ENCODE results near the gene IGF2.

IGF2 gene

DNA sequence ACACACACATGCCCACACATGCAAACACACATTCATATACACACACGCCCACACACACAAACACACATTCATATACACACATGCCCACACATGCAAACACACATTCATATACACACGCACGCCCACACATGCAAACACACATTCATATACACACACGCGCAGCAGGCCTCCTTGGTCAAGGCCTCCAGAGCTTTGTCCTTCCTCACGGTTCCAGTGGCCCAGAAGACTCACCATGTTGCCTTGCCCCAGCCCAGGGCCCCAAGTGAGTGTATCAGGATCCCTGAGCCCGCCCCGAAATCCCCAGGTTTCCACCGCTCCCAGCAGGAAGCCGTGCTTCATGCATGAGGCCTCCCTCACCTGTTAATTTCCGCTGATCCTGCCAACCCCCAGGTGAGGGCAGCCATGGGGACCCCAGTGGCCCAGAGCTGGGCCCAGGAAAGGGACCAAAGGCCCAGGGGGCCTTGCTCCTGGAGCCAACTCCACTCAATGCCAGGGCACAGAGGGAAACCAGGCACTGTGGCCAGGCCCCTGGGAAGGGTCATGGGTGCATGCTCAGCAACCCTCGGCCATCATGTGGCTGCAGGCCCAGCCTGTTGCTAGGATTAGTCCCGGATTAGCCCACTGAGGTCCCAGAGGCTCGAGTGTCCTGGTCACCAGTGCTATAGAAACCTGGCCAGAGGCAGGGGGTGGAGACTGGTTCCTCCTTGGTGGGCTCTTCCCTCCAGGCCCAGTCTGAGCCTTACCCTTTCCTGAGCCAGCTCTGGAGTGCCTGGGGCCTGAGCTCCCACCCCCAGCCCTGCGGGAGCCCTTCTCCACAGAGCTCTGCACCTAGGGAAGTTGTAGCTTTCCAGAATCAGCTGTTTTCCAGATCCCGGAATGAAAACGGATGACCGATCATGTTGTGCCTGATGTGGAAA is 34.4 kb downstream of the IGF2 start:
- no peak for DNase-seq (ENCODE audit: low read depth in 2 of 2)

DNA sequence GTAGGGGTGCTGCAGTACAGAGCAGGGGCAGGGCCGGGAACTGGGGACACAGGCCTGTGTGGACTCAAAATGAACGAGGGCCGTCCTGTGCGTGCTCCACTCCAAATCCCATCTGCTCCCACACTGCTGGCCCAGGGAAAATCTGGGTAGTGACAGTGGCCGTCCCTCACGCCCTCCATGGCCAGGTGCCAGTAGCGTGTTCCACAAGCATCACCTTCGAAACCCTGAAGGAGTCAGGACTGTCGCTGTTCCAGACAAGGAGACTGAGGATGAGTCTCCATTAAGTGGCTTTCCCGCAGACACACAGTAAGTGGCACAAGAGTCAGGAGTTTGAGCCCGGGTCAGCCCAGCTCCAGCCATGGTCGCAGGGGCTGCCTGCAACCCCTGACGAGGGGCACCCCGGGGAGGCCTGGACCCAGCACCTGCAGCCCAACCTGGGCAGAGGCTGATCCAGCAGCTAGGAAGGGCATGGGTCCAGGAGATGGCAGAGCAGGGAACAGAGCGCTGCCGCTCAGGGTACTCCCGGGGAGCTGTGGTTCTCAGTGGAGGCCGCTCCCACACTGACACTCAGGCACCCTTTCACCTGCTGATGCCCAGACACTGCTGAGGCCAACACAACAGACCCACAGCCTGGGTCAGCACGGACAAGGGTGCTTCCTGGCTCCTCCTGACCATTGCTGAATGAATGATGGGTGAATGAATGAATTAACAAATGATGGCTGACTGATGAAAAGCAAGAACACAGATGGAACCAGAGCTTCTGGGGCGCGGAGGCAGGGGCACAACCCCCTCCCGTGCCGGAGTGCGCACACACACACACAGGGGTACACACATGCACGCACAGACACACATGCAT is 35.3 kb downstream of the IGF2 start:
- DNase-seq (ENCODE audit: low read depth in 2 of 2): no peak

DNA sequence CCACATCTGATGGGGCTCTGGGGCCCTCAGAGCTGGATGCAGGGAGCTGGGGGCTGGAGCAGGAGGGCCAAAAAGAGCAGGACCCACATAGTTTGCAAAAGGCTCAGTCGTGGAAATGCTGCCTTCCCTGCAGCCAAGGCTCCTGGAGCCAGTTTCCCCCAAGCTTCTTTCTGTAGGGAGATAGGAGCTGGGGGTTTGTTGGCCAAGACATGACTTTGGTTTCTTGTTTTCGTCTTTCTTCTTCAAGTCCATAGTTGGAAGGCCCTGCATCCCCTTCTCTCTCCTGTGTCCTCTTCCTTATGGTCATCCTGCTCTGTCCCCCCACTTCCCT is 36.3 kb downstream of the IGF2 start:
- no peak for DNase-seq (ENCODE audit: low read depth in 2 of 2)

DNA sequence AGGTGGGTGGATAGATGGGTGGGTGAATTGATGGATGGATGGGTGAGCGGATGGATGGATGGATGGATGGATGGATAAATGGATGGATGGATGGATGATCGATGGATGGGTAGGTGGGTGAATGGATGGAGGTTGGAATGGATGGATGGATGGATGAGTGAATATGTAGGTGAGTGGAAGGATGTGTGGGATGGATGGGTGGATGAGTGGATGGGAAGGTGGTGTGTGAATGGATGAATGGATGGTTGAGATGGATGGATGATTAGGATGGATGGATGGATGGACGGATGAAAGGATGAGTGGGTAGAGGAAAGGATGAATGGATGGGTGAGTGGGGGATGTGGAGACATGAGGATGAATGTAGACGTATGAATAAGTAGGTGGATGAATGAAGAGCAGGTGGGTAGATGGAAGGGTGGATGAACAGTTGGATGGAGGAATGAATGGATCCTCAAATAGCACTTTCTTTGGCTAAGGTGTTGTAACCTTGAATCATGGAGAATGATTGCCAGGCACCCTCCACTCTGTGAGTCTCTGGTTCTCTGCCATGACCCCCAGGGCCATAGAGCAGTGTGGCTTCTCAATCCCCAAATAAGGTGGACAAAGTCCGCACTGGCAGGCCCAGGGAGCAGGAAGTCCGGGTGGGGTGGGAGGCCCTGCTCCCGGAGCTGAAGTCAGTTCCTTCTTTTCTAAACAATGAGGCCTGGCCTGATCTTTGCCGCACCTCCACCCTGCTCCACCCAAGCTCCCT is 36.9 kb downstream of the IGF2 start:
- no peak for DNase-seq (ENCODE audit: low read depth in 2 of 2)

DNA sequence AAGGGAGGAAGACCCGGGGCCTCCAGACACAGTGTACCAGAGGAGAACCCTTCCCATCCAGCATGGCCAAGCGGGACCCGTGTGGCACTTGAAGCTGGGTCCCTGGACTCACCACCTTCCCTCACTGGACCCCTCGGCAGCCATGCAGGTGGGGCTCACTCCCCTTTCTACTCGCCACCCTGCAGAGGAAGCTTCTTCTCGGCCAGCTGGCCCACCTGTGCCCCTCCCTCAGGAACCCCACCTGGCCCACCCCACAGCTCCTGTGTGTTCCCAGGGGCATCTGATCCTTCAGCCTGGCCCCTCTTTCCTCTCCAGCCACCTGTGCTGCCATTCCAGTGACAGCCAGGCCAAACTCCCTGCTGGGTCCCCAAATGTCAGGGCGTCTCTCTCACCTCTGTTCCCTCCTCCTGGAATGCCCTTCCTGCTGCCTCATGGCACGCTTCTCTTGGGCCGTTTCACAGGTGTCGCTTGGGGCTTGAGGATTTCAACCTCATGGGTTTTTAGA is 38.0 kb downstream of the IGF2 start:
- DNase-seq (ENCODE audit: low read depth in 2 of 2): no peak

DNA sequence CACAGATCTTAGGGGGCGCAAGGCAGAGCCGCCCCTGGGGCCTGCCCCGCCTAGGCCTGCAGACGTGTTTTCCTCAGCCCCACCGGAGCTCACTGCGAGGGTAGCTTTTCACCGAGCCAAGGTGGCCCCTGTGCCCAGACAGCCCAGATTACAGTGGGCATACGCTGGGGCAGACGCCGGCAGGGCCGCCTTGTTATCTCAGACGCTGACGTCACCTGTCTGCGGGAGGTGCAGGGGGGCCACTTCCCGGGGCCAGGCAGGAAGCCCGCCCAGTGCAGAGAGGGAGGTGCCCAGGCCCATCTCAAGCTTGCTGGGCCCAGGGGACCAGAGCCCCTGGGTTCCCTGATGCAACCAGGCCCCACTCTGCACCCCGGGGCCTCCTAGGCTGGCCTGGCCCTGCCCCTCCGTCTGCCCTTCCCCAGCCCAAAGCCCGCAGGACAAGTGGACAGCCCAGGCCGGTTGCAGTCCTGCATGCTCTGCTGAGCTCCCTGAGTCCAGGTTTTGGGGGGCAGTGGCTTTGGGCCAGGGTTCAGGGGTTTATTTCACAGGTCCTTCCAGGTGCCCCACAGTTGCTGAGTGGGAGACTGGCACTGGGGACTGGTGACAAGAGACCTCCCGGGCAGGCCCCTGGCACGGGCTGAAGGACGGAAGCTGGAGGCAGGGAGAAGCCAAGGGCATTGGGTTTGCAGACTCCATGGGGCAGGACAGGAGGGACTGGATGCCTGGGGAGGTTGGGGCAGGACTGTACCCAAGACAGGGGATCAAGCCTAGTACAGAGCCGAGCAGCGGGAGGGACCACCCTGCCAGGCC is 38.6 kb downstream of the IGF2 start:
- no peak for DNase-seq (ENCODE audit: low read depth in 2 of 2)

DNA sequence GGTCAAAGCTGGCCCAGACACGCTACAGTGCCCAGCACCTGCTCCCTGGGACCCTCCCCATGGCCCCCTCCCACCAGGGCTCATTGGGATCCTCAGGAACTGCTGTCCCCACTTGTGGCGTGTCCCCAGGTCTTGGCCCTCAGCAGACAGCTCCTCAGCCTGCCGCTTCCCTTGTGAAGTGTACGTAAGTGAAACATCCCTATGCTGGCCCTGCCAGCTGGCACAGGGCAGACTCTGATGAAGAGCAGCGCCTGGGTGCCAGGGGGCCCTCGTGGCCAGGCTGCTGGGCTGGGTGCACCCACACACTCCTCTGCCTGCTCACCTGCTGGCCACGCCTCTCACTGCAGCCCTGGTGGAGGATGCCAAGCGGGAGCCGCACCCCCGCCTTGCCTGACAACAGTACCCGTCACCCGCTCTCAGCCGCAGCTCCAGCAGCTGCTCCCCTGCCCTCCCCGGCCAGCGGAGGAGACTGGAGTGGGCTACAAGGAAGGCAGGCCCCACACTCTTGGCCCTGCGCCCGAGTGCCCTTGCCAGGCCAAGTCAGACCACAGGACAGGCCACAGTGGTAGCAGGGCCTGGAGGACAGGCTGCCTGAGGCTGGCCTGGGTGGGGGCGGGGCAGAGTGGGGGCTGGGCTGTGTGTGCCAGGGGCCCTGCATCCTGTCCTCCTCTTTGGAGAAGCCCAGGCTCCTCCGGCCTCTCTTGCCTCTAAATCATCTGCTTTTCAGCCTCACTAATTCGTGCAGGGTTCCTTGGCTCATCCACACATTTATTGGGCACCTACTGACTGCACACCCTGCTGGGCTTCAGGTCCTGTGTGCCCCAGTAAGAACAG is 39.5 kb downstream of the IGF2 start:
- DNase-seq (ENCODE audit: low read depth in 2 of 2): no peak

DNA sequence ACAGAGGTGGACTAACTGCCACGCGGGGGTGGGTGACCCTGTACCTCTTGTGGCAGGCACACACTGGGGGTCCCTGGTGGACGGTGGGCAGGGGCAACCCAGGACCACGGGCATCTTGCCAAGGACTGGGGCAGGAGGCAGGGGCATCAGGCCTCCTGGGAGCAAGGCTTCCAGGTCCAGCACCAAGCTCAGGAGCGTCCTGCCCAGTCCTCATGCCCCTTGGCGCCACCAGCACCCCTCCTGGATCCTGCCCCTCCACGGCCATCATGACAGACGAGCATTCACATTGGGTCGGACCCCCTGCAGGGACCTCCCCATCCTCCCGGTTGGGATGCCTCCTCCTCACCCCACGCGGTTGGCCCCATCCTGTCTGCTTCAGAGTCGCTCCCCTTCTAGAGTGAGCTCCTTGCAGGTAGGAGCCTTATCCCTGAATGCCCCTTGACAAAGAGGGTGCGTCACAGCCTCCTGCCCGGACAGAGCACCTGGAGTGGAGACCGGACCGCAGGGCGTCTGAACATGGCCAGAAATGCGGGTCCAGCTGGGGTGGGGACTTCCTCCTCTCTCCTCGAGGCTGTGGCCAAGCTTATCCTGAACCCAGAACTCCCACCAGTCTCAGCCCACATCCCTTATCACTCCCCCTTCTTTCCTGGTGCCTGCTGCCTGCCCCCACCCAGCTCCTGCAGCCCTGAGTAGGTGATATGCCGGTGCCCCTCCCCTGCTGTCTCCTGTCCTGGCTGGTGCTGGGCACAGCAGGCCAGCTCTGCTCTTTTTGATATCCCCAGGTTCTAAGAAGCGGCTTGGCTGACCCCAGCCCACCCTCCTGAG is 40.3 kb downstream of the IGF2 start:
- DNase-seq (ENCODE audit: low read depth in 2 of 2): no peak

DNA sequence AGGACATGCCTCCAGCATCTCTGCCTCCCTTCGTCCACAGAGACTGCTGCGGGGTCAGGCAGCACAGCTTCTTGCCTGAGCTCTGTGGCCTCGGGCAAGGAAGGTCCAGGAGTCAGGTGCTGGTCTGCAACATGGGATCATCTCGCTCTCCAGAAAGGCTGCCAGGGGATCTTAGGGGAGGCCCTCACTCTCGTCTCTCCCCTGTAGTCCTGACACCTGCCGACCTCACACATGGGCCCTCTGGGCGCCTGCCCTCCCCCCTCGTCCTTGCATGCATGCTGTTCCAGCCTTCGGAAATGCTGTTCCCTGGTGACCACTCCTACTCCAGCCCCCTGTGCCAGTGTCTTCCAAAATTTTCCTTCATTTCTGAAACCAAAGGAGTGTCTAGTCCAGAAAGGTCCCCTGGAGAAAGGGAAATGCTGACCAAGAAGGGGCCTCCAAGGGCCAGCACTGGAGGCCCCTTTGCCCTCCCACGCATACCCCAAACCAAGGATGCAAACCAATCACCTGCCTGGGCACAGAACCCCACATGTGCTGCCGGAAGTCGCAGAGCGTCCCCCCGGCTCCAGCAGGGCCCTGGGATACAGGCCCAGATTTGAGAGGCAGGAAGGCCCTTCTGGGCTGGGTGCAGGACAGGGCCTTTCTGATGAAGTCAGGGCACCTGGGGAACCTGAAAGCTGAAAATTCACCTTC is 41.0 kb downstream of the IGF2 start:
- DNase-seq (ENCODE audit: low read depth in 2 of 2): no peak

DNA sequence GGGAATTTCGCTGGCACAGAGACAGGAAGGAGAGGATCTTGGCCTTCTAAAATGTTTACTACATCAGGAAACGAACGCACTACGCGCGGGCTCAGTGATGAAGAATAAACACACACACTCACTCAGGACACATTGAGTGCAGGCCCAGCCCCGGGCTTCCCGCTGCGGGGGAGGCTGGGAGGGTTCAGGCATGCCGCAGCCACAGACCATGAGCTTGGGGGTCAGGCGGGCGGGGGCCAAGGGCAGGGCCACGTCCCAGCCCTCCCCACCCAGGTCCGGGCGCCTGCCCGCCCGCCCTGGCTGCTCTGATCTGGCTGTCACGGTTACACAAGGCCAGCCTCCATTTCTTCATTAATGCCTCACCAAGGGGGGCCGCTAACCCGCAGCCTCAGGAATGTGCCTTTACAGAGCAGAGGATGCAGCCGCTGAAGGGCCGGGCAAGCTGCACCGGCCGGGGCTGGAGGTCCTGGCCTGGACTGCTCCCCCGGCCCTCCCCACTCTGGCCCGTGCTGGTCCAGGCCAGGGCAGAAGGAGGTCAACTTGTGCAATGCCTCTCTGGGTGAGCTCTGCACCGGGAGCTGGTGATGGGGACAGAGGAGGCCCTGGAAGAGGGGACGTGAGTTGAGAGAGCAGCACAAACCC is 41.7 kb downstream of the IGF2 start:
- no peak for DNase-seq (ENCODE audit: low read depth in 2 of 2)

DNA sequence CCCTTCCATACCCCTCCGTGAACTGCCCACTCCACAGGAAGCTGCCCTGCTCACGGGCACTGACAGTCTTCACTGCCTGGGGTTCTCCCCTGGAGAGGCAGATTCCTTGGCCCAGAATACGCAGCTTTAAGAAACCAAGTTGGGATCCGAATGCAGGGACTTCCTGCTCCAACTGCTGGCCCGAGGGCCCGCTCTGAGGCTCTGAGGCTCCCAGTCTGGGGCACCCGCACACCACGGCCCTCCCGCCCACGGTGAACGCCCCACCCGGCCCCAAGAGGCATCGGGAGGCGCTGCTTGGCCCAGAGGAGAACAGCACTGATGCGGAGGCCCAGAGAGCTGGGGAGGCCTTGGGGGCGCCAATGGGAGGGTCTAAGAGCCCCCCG is 42.3 kb downstream of the IGF2 start:
- no peak for DNase-seq (ENCODE audit: low read depth in 2 of 2)

DNA sequence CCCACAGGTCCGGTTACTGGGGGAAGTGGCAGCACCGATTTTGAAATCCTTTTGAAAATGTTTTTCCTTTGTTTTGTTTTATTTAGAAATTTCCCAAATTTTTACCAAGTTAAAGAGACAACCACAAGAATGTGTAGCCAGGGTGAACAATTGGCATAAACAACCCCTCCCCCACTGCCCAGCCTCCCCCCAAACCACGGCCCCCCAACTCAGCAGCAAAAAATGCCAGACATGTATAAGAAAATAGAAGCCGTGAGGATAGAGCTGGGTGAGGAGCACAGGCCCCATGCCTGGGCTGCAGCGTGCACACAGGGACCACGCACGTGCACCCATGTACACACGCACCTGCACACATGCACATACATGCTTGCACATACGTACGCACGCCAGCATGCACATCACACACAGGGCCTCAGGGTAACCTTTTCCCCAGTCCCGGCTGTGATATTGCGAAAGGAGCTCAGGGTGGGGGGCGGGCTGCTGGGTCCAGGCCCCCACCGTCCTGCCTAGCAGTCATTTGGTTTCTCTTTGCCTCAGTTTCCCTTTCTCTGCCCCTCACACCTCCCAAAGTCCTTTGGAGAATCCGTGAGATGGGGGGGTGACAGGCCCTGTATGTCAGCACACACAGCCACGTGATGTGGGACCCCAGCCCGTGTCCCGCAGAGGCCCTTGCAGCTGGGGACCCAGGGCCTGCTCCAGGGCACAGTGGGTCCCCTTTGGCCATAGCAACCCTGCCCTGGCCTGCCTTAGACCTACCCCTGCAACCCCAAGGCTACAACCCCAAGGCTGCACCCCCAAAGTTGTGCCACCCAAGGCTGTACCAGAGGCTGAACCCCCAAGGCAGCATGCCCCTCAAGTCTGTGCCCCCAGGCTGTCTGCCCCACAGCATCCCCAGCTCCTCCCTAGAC is 42.9 kb downstream of the IGF2 start:
- no peak for DNase-seq (ENCODE audit: low read depth in 2 of 2)

DNA sequence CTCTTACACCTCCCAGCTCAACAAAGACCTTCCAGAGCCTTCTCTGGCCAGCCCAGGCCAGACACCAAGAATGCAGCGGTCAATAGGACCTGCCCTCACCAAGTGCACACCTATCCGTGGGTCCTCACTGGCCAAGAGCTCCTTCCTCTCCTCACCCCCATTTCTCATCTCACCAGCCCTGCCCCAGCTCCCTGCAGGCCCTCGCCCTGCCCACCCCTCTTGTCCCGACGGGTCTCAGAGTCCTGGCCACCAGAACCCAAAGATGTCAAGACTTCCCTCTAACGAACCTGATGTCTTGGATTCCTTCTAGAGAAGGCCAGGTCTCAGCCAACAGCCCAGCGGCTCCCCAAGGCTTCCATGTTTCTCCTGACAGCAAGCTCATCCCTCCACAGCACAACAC is 43.6 kb downstream of the IGF2 start:
- DNase-seq (ENCODE audit: low read depth in 2 of 2): no peak

DNA sequence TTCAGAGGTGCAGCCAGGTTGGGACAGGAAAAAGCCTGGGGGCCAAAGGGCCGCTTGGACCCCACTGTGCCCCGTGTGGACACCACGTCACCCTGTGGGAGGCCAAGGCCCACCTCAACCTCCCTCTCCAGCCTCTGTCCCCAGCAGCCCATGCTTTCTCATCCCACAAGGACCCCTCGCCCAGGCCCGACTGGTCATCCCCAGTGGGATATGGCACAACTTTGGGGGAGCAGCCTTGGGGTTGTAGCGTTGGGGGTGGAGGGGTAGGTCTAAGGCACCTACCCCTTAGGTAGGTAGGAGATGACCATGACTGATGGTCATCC is 44.0 kb downstream of the IGF2 start:
- DNase-seq (ENCODE audit: low read depth in 2 of 2): no peak

DNA sequence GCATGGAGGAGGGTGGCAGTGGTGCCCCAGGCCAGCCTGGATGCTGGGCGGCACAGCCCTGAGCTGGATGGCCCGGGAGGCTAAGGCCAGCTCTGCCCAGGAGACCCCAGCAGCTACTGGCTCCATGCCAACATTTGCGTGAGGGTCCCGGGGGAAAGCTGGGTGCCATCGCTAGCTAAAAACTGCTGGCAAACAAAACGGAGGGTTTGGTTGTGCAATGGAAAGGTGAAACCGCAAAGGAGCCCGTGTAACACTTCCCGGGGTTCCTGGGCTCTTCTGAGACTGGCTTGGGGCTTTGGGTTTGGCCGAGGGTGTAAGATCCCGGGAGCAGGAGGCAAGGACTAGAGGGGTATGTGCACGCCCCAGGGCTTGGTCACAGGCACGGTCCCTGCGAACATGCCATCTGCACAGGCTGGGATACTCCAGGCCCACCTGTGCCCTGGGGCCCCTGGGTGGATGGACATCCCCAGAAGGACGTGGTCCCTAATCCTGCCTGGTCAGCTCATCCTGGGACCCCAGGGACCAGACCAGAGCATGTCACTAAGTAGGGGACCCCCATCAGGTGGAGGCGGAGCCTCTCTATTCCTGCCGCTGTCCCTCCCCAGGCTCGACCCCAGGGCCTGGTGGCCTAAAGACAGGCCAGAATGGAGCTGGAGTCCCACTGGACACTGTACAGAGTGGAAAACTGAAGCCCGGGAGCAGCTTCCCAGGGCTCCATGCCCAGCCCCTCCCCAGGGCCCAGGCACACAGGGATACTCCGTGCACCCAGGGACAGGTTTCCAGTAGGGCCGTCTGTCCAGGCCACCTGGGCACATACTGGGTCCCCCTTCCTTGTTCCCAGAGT is 44.6 kb downstream of the IGF2 start:
- no peak for DNase-seq (ENCODE audit: low read depth in 2 of 2)

DNA sequence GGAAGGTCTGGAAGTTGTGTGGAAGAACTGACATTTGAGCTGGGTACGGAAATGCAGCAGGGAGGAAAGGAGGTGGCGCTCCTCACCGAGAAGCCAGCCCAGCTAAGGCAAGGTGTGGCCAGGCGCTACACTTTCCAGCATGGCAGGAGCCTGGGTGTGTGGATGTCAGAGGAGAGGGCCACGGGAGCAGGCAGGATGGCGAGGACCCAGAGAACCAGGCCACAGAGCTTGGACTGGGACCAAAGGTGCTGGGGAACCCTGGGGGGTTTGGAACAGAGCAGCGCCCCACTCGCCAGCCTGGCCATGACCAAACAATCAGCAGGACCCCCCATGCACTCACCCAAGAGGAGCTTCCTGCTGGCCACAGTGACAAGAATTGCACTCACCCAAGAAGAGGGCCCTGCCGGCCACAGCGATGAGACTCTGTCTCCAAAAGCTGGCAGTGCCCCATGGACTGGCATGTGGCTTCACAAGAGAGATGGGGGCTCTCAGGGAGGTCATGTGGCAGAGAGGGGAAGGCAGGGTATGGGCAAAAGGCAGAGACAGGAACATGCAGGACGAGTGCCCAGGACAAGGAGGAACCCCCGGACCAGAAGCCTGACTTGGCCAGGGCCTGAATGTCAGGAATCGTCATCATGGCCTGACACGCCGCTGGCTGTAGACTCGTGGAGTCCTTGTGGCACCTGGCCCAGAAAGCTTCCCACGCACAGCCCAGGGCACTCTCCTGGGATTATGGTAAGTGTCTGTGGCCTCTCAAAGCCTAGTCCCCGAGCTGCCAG is 45.4 kb downstream of the IGF2 start:
- DNase-seq (ENCODE audit: low read depth in 2 of 2): no peak

All from stimulated activated CD8-positive, alpha-beta memory T cell treated with anti-CD3 and anti-CD28 coated beads, Interleukin-15, amount 100 ng/mL, for 4 hours (primary cell).